Breast epithelium (tissue), 4 donors: Measurements from ENCODE around the gene IMMP2L. TPM values are rescaled to one million over a fixed set of nuclear protein-coding genes. Genes with fewer than 3 reads are reported as not detected.

Source experiments
- DNase-seq, 2 donors: peaks; one replicate each; pipeline ENCODE4 v3.0.0-alpha.2; 2019; ENCODE audit warnings: low spot score in 2 of 2
- H3K27ac ChIP-seq, 2 donors: fragments of 200-600 bp; sonication (generic) in 1 of 2; one replicate each; pipeline ENCODE4 v1.5.1; 2016 to 2019; ENCODE audit warnings: mild to moderate bottlenecking in 1 of 2
- H3K27me3 ChIP-seq, 2 donors: fragments of 200-600 bp; sonication (generic) in 1 of 2; one replicate each; pipeline versions ENCODE4 v1.5.1 to v1.6.0; 2017 to 2019; ENCODE audit warnings: control low read depth in 1 of 2, mild to moderate bottlenecking in 1 of 2
- H3K36me3 ChIP-seq: fragments of 200-600 bp; one replicate; pipeline ENCODE4 v1.5.1; 2019
- H3K4me1 ChIP-seq, 2 donors: fragments of 200-600 bp; sonication (generic); one replicate each; pipeline ENCODE4 v1.5.1; 2016 to 2019; ENCODE audit warnings: control low read depth in 1 of 2
- H3K4me3 ChIP-seq, 3 donors: fragments of 200-600 bp; sonication (generic); 1 replicate in 2 of 3; 2 replicates in 1 of 3; pipeline ENCODE4 v1.5.1; 2016 to 2019; ENCODE audit warnings: mild to moderate bottlenecking in 3 of 3, moderate library complexity in 2 of 3
- H3K9me3 ChIP-seq, 2 donors: fragments of 200-600 bp; sonication (generic) in 1 of 2; one replicate each; pipeline ENCODE4 v1.5.1; 2016 to 2019; ENCODE audit warnings: control low read depth in 1 of 2
- POLR2A ChIP-seq: fragments of 450-650 bp; IDR thresholded peaks from one replicate; pipeline ENCODE4 v1.6.1; 2016; ENCODE audit warnings: antibody characterized with exemption, mild to moderate bottlenecking, moderate library complexity
- POLR2AphosphoS5 ChIP-seq, 3 donors: sonication (generic); formaldehyde crosslinking; IDR thresholded peaks; one replicate each; pipeline ENCODE4 v1.6.1; 2017; ENCODE audit warnings: antibody characterized with exemption in 3 of 3
- intact Hi-C: fragments of 100-400 bp; cut with DNase I; formaldehyde crosslinking; loops from one replicate; pipeline ENCODE4 v1.15.1; 2023; ENCODE audit warnings: low total_unique reads
- total RNA-seq, 3 donors: library from RNA; depleted of rRNA; stranded (reverse); fragments of >200 nt; gene quantifications; one replicate each; pipeline ENCODE4 v1.1.0, GENCODE V29; 2016
- TF ChIP-seq, protein P1 (sequence below), 3 donors: fragments of 450-650 bp; IDR thresholded peaks; one replicate each; pipeline ENCODE4 v1.5.1; 2016 to 2017; ENCODE audit warnings: antibody characterized with exemption in 3 of 3, mild to moderate bottlenecking in 3 of 3, moderate library complexity in 3 of 3

The IMMP2L gene
- total RNA-seq, 3 donors from 2014 or later = 19.8 to 39.7 (median 30.8) TPM

DNA sequence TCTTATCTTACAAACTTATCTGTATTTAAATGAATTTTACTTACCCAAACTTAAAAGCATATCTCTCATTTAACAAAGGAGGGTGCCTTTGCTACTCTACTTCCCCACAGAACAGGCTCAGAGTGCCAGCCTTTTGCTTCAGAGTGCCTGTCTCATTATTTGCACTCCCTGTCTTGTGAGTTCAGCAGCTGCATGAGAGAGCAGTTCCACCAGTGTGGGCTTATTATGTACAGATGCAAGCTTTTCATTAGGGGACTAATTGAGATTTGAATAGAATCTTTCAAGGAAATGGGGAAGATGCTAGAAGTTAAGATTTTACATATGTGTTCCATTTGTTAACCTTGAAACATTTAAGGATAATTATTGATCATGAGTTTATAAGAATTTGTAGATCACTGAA lies 781.6 kb downstream of the IMMP2L start:
- TF ChIP-seq, protein P1, sequence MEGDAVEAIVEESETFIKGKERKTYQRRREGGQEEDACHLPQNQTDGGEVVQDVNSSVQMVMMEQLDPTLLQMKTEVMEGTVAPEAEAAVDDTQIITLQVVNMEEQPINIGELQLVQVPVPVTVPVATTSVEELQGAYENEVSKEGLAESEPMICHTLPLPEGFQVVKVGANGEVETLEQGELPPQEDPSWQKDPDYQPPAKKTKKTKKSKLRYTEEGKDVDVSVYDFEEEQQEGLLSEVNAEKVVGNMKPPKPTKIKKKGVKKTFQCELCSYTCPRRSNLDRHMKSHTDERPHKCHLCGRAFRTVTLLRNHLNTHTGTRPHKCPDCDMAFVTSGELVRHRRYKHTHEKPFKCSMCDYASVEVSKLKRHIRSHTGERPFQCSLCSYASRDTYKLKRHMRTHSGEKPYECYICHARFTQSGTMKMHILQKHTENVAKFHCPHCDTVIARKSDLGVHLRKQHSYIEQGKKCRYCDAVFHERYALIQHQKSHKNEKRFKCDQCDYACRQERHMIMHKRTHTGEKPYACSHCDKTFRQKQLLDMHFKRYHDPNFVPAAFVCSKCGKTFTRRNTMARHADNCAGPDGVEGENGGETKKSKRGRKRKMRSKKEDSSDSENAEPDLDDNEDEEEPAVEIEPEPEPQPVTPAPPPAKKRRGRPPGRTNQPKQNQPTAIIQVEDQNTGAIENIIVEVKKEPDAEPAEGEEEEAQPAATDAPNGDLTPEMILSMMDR (IDR thresholded peaks at IDR 0.05) = no peak
- TF ChIP-seq POLR2A (no peak), POLR2AphosphoS5 (IDR thresholded peaks at IDR 0.05) (no peak)
- intact Hi-C loops = no loop called here
- Histone ChIP-seq H3K36me3 (no peaks in the 10 kb centered on the region), H3K4me1 (no peaks in the 10 kb centered on the region), H3K9me3 (no peaks in the 10 kb centered on the region), H3K27me3 (no peaks in the 10 kb centered on the region), H3K4me3 (no peak overlapping the region), H3K27ac (no peak overlapping the region)
- DNase-seq = no peak

DNA sequence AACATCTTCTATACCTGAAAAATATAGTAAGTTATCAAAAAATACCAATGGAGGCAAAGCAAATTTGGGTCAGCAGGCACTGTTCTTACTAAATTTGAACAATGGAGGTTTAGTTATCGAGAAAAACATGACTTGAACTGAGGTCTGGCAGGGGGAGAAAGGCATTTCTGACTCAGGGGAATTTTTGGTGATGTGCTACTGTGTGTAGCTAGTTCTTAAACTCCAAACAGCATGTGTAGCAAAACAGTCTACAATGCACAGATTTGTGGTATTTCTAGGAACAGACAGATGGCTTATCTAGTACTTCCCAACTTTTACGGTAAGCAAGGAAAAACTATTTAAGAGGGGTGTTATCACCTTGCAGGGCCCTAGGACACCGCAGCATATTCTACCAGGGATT lies 783.0 kb downstream of the IMMP2L start:
- Histone ChIP-seq H3K9me3 (no peaks in the 10 kb centered on the region), H3K27ac (no peak overlapping the region), H3K27me3 (no peaks in the 10 kb centered on the region), H3K36me3 (no peaks in the 10 kb centered on the region), H3K4me3 (no peak overlapping the region), H3K4me1 (no peaks in the 10 kb centered on the region)
- no peak for DNase-seq
- intact Hi-C loops = no loop called here
- no peak for TF ChIP-seq POLR2A

DNA sequence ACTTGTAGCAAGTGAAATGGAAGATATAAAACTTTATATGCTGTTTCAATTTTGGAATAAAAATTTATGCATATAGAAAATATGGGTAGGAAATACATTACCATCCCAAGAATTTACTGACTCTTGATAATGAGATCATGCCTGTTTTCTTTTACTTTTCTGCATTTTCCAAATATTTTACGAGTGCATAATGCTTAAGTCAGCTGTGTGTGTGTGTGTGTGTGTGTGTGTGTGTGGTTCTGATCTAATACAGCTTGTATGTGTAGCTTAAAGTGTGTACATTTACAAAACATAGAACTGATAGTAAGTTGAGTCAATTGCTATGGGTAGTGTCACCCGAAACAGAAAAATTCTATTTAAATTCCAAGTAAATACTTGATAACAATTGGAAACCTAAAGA lies 787.2 kb downstream of the IMMP2L start:
- no peak for DNase-seq
- intact Hi-C loops = no loop called here
- Histone ChIP-seq H3K27ac (no peak overlapping the region), H3K36me3 (no peaks in the 10 kb centered on the region), H3K27me3 (no peaks in the 10 kb centered on the region), H3K4me3 (no peak overlapping the region), H3K4me1 (no peaks in the 10 kb centered on the region), H3K9me3 (no peaks in the 10 kb centered on the region)
- TF ChIP-seq POLR2A (no peak), POLR2AphosphoS5 (IDR thresholded peaks at IDR 0.05) (no peak)
- TF ChIP-seq, protein P1 (IDR thresholded peaks at IDR 0.05) = no peak

DNA sequence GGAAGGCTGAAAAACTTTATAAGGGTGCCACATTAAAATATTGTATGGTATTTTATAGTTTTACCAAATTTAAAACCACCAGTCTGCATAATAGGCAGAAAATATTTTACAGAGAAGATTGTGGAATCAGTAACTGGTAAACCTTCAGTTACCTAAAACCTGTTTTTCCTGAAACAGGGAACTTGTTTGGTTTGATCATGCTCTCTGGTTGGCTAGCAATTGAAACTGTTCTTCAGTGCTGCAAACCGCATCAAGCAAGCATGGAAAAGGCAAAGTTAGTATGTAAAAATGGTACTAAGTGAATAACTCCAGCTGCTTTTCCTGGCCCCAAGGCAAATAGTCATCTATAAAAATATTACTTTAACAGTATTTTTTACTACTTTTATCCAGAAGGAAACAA lies 788.2 kb downstream of the IMMP2L start:
- no peak overlapping the region for H3K27ac ChIP-seq
- H3K36me3 ChIP-seq = no peaks in the 10 kb centered on the region
- no peaks in the 10 kb centered on the region for H3K27me3 ChIP-seq
- intact Hi-C loops = no loop called here
- no peak for DNase-seq
- H3K9me3 ChIP-seq = no peaks in the 10 kb centered on the region
- no peaks in the 10 kb centered on the region for H3K4me1 ChIP-seq
- TF ChIP-seq POLR2AphosphoS5 (IDR thresholded peaks at IDR 0.05) (no peak), POLR2A (no peak)
- TF ChIP-seq, protein P1 (IDR thresholded peaks at IDR 0.05) = no peak
- no peak overlapping the region for H3K4me3 ChIP-seq

DNA sequence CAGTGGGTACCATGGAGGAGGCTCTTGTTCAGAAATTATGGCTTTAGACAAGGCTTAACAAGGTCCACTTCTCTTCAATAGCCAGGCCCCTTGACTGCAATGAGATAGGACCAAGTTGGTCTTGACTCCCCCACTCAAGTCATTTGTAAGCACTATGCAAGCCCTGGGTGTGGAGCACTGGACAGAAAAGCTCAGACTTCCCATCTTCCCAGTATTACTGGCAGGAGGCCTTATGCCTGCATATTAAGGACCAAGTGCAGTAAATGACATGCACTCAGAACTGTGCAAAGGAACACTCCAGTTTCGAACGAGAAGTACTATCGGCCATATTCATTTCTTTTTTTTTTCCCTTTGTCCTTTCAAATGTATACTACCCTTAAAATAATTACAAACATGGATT lies 789.7 kb downstream of the IMMP2L start:
- intact Hi-C loops = no loop called here
- no peak overlapping the region for H3K27ac ChIP-seq
- no peaks in the 10 kb centered on the region for H3K4me1 ChIP-seq
- DNase-seq = no peak
- H3K4me3 ChIP-seq = no peak overlapping the region
- TF ChIP-seq POLR2A (no peak), POLR2AphosphoS5 (IDR thresholded peaks at IDR 0.05) (no peak)
- TF ChIP-seq, protein P1 (IDR thresholded peaks at IDR 0.05) = no peak
- no peaks in the 10 kb centered on the region for H3K27me3 ChIP-seq
- no peaks in the 10 kb centered on the region for H3K9me3 ChIP-seq
- H3K36me3 ChIP-seq = no peaks in the 10 kb centered on the region

DNA sequence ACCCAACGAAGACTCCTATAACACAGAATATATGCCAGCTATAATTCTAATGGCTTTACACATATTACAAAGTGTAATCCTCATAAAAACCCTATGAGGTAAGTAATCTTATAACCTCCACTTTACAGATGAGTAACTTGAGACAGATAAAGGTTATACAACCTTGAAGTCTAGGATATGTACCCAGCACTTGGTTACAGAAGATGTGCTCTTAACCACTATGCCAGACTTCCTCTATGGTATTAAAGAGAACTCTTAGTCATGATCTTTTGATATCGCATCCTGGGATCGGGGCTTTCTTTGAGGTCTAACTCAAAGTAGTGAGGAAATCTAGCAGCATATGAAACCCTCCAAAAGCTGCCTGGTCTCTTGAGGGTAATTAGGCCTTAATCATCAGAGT lies 790.6 kb downstream of the IMMP2L start:
- Histone ChIP-seq H3K36me3 (no peaks in the 10 kb centered on the region), H3K27ac (no peak overlapping the region), H3K27me3 (no peaks in the 10 kb centered on the region), H3K4me3 (no peak overlapping the region), H3K9me3 (no peaks in the 10 kb centered on the region), H3K4me1 (no peaks in the 10 kb centered on the region)
- TF ChIP-seq POLR2A = no peak
- TF ChIP-seq, protein P1 (IDR thresholded peaks at IDR 0.05) = no peak
- no peak for TF ChIP-seq POLR2AphosphoS5 (IDR thresholded peaks at IDR 0.05)
- no peak for DNase-seq
- intact Hi-C loops = no loop called here
